ENCODE measurements around the gene ZNF217. TPM values are rescaled to one million over a fixed set of nuclear protein-coding genes. Genes with fewer than 3 reads are reported as not detected.
A peak's percentile ranks its signal among the peaks of the same experiment; 100 is the strongest.
"Not testable (repeated sequence)": the region's sequence is repeated elsewhere in the genome, so short reads cannot be mapped to it uniquely, and the experiment has no call there.

ZNF217 gene
- total RNA-seq, 1 experiment from 2014 or later: 25.0 TPM

DNA sequence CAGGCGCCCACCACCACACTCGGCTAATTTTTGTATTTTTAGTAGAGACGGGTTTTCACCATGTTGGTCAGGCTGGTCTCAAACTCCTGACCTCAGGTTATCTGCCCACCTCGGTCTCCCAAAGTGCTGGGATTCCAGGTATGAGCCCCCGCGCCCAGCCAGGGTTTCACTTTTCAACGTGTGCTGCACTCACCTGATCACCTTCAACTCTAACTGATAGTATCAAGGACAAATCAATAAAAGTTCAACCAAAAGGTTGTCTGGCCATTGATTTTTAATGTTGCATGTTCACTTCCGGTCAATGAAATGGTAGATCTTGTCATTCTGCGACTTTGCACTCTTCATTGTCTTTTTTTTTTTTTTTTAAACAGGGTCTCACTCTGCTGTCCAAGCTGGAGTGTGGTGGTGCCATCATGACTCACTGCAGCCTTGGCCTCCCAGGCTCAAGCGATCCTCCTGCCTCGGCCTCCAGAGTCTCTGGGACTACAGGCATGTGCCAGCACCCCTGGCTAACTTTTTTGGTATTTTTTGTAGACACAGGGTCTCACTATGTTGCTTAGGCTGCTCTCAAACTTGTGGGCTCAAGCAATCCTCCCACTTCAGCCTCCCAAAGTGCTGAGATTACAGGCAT is 37.3 kb downstream of the ZNF217 start:
- in situ Hi-C loops (cut with HindIII; ENCODE audit: low pct_unique_long_range_greater_than_20kb, low sequenced_read_pairs): no loop called here
- DNase-seq (ENCODE audit: low read depth): no peak

DNA sequence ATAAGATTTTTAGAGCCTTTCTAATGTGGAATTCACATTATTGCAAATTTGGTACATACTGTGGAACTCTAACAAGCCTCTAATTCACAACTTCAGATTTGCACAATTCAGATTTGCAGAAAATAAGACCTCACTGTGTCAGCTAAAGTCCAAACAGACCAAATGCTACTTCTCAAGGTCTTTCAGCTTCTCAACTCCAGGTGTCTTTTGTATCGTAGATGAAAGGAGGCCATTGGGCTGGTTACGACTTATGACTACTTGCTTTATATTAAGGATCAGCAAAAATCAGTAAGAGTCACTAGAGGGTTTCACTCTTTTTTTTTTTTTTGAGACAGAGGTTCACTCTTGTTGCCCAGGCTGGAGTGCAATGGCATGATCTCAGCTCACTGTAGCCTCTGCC is 37.8 kb downstream of the ZNF217 start:
- in situ Hi-C loops (cut with HindIII; ENCODE audit: low pct_unique_long_range_greater_than_20kb, low sequenced_read_pairs): no loop called here
- DNase-seq (ENCODE audit: low read depth): no peak

DNA sequence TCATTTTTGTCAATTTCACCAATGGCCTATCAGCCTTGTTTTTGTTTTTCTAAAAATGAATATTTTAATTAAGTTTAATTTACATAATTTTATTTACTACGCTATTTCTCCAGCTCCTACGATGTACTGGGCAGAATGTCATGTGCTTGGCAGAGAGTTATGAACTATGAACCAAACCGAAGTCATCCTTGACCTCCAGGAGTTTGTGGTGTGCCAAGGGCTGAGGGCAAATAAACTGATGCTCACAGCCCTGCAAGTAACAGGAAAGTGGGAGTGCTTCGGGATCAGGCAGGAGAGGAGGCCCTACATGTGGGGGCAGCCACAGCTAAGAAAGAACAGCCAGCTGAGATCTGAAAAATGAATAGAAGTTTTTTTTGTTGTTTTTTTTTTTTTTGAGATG is 38.6 kb downstream of the ZNF217 start:
- no peak for DNase-seq (ENCODE audit: low read depth)
- in situ Hi-C loops (cut with HindIII; ENCODE audit: low pct_unique_long_range_greater_than_20kb, low sequenced_read_pairs): no loop called here

DNA sequence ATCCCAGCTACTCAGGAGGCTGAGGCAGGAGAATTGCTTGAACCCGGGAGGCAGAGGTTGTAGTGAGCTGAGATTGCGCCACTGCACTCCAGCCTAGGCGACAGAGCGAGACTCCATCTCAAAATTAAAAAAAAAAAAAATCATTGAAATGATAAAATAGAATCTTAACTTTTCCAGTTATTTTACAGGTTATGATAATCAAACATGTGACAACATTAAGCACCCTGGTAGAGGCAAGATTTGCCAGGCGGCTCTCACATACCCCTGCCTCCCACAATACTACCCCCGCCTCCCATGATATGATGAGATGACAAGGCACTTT is 41.1 kb downstream of the ZNF217 start:
- in situ Hi-C loops (cut with HindIII; ENCODE audit: low pct_unique_long_range_greater_than_20kb, low sequenced_read_pairs); DNase-seq (ENCODE audit: low read depth): not testable (repeated sequence)

DNA sequence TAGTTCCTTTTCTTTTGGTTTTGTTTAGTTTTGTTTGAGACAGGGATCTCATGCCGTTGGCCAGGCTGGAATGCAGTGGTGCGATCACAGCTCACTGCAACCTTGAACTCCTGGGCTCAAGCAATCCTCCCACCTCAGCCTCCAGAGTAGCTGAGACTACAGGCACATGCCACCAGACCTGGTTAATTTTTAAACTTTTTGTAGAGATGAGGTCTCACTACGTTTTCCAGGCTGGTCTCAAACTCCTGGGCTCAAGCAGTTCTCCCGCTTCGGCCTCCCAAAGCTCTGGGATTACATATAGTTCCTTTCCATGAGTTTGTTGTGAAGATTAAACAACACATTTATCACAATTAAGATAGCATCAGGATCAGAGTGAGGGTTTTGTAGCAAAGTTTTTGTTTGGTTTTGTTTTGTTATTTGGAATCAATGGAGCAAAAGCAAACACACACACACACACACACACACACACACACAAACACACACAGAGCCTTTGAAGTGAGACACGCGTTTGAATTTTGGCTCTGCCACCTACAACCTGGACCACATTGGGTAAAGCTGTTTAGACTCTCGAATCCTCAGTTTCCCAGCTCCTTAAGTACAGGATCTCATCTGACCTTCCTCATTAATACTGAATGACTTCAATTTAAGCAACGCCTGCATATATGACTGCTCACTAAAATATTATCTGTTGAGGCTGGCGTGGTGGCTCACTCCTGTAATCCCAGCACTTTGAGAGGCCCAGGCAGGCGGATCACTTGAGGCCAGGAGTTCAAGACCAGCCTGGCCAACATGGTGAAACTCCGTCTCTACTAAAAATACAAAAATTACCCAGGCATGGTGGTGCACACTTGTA is 41.7 kb downstream of the ZNF217 start:
- in situ Hi-C loops (cut with HindIII; ENCODE audit: low pct_unique_long_range_greater_than_20kb, low sequenced_read_pairs); DNase-seq (ENCODE audit: low read depth): not testable (repeated sequence)

DNA sequence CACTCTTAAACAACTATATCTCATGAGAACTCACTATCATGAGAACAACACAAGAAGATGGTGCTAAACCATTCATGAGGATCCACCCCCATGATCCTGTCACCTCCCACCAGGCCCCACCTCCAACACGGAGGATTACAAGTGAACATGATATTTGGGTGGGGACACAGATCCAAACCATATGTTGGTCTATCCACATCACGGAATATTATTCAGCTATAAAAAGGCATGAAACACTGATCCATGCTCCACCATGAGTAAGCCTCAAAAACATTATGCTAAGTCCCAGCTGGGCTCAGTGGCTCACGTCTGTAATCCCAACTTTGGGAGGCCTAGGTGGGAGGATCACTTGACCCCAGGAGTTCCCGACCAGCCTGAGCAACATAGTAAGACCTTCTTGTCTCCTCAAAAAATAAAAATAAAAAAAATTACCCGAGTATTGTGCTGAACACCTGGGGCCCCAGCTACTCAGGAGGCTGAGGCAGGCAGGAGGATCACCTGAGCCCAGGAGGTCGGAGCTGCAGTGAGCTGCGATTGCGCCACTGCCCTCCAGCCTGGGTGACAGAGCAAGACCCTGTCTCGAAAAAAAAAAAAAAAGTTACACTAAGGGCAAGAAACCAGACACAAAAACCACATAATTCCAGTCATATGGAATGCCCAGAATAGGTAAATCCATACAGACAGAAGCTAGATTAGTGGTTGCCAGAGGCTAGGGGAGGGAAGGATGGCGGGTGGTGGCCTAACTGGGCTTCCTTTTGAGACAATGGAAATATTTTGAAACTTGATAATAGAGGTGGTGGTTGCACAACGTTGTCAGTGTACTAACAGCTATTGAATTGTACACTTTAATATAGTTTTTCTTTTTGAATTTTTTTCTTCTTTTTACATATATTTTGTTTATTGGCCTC is 43.1 kb downstream of the ZNF217 start:
- DNase-seq (ENCODE audit: low read depth): no peak
- in situ Hi-C loops (cut with HindIII; ENCODE audit: low pct_unique_long_range_greater_than_20kb, low sequenced_read_pairs): no loop called here

DNA sequence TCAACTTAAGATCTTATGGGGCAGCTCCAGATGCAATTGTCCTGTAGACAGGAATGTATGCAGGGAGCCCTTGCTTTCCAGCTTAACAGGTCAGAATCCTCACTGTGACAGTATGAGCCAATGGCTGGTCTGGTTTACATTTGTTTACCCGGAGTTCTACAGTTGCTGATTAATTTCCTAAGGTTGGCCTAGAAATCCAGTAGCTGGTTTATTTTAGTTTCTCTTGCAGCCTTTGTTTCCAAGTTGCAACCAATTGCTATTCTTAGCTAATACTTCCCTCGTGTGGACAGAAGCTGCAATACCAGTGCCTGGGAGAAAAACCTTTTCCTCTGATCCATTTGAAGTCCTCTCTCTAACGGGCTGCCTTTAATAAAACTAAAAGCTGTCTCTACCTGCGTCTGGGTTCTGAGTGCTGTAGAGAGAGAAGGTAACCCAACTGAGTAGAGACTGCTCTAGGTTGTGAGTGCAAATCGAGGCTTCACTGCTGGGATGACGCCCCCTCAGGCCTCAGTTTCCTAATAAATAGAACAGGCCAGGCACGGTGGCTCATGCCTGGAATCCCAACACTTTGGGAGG is 45.9 kb downstream of the ZNF217 start:
- peak; percentile 74 for DNase-seq (ENCODE audit: low read depth)
- in situ Hi-C loops (cut with HindIII; ENCODE audit: low pct_unique_long_range_greater_than_20kb, low sequenced_read_pairs): no loop called here

DNA sequence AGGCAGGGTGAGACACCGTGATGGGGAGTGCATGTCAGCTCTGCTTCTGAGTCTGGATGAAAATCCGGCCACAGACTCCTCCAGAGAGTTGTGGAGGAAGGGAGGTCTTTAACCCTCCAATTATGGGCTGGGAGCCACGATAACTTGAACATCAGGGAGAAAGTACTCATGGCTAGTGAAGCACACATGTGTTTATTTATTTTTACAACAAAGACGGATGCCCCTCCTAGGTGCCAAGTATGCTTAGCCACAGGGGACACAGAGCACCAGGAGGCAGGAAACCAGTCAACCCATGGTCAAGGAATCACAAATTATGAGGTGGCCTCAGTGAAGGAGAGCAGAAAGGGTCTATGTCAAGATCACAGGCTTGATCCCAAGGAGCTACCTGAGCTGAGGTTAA is 54.1 kb downstream of the ZNF217 start:
- DNase-seq (ENCODE audit: low read depth): peak; percentile 66
- in situ Hi-C loops (cut with HindIII; ENCODE audit: low pct_unique_long_range_greater_than_20kb, low sequenced_read_pairs): no loop called here

DNA sequence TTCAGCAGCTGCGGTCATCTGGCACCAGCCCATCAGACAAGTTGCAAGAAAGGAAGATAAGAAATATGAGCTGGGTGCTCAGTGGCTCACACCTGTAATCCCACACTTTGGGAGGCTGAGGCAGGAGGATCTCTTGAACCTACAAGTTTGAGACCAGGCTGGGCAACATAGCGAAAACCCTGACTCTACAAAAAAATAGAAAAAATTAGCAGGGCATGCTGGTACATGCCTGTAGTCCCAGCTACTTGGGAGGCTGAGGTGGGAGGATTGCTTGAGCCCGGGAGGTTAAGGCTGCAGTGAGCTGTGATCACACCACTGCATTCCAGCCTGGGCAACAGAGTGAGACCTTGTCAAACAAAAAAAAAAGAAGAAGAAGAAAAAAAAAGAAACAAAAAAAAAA is 57.3 kb downstream of the ZNF217 start:
- in situ Hi-C loops (cut with HindIII; ENCODE audit: low pct_unique_long_range_greater_than_20kb, low sequenced_read_pairs); DNase-seq (ENCODE audit: low read depth): not testable (repeated sequence)

DNA sequence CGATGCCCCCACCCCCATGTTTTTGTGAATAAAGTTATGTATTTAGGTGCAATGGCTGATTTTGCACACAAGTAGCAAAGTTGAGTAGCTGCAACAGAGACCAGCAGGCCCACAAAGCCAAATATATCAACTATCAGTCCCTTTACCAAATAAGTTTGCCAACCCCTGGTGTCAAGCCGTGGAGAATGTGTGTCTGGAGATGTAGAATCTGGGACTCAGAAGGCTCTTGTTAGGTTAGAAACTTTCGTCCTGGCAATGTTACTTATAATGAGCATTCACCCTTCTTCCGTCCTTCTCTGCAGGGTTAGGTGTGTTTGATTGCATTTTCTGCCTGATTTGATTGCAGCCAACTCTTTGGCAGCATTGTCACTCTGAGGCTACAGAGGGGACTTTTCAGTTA is 57.8 kb downstream of the ZNF217 start:
- no peak for DNase-seq (ENCODE audit: low read depth)
- in situ Hi-C loops (cut with HindIII; ENCODE audit: low pct_unique_long_range_greater_than_20kb, low sequenced_read_pairs): no loop called here

DNA sequence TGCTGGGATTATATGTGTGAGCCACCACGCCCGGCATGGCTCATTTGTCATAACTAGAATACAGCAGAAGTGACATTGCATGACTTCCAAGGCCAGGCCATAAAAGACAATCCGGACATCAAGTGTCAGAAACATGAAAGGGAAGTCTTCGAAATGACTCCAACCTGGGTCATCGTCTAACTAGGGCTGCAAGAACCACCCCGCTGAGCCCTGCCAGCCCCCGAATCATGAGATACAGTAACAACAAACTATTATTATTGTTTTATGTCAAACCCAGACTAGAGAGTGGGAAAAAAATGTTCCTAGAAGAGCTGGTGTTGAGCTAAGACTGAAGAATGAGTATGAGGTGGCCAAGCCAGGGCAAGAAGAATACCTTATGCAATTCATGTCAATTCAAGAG is 59.6 kb downstream of the ZNF217 start:
- no peak for DNase-seq (ENCODE audit: low read depth)
- in situ Hi-C loops (cut with HindIII; ENCODE audit: low pct_unique_long_range_greater_than_20kb, low sequenced_read_pairs): no loop called here

DNA sequence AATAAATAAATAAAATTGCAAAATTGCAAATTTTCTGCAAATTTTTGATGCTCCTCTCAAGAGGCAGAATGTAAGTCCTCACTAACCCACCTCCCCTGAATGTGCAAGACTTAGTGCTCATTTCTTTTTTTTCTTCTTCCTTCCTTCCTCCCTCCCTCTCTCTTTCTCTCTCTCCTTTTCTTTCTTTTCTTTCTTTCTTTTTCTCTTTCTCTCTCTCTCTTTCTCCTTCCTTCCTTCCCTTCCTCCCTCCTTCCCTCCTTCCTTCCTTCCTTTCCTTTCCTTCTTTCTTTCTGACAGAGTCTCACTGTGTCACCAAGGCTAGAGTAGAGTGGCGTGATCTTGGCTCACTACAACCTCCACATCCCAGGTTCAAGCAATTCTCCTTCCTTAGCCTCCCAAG is 60.1 kb downstream of the ZNF217 start:
- in situ Hi-C loops (cut with HindIII; ENCODE audit: low pct_unique_long_range_greater_than_20kb, low sequenced_read_pairs): no loop called here
- DNase-seq (ENCODE audit: low read depth): no peak

DNA sequence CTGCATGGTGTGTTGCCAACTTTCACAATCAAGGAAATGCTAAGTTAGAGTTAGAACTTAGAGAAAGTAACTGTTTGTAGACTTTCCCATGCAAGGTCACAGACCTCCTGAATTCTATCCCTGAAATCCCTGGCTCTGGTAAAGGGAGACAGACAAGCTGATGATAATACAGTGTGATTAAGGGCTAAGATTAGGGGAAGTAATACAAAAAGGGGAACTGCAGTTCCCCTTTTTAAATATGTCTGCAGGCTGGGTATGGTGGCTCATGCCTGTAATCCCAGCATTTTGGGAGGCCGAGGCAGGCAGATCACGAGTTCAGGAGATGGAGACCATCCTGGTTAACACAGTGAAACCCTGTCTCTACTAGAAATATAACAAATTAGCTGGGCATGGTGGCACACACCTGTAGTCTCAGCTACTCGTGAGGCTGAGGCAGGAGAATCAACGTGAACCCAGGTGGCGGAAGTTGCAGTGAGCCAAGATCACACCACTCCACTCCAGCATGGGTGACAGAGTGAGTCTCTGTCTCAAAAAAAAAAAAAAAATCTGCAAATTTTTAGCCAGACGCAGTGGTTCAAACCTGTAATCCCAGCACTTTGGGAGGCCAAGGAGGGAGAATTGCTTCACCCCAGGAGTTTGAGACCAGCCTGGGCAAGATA is 60.9 kb downstream of the ZNF217 start:
- DNase-seq (ENCODE audit: low read depth); in situ Hi-C loops (cut with HindIII; ENCODE audit: low pct_unique_long_range_greater_than_20kb, low sequenced_read_pairs): not testable (repeated sequence)

DNA sequence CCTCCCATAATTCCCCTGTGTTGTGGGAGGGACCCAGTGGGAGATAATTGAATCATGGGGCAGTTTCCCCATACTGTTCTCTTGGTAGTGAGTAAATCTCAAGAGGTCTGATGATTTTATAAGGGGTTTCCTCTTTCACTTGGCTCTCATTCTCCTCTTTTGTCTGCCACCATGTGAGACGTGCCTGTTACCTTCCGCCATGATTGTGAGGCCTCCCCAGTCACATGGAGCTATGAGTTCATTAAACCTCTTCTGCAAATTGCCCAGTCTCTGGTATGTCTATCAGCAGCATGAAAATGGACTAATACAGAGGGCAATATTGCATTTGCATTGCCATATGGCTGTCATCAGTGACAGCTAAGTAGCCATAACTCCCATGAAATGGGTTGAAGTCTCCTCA is 63.2 kb downstream of the ZNF217 start:
- in situ Hi-C loops (cut with HindIII; ENCODE audit: low pct_unique_long_range_greater_than_20kb, low sequenced_read_pairs): no loop called here

DNA sequence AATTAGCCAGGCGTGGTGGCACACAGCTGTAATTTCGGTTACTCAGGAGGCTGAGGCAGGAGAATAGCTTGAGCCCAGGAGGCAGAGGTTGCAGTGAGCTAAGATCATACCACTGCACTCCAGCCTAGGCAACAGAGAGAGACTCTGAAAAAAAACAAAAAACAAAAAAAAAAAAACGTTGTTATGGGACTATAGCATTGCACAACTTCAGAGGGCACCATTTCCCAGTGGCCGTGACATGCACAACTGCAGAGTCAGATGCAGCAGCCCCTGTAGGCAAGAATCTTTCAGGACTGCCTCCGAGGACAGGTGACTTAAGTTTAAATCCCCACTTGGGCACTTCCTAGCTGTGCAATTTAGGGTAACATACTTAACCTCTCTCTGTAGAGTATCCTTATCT is 64.0 kb downstream of the ZNF217 start:
- in situ Hi-C loops (cut with HindIII; ENCODE audit: low pct_unique_long_range_greater_than_20kb, low sequenced_read_pairs): no loop called here
- DNase-seq (ENCODE audit: low read depth): no peak

More for the DNA sequence above, 63.2 kb downstream of the ZNF217 start:
- DNase-seq (ENCODE audit: low read depth): no peak

DNA sequence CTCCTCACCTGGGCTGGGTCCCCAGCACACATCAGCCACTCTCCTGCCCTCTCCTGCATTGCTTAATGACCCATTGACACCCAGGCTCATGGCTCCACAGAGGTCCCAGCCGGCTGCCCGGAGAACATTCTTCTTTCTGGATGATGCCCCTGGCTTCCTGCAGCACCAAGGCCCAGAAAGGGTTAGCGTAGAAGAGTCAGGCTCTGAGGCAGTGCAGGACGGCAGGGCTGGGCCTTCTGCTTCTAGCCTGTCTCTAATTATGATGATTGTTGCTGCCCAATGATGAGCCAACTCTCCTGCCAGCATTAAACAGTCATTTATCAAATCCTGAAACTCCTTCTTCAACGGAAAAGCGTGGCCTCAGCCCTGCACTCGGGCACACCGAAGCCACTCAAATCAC is 66.4 kb downstream of the ZNF217 start:
- DNase-seq (ENCODE audit: low read depth): no peak
- in situ Hi-C loops (cut with HindIII; ENCODE audit: low pct_unique_long_range_greater_than_20kb, low sequenced_read_pairs): no loop called here

DNA sequence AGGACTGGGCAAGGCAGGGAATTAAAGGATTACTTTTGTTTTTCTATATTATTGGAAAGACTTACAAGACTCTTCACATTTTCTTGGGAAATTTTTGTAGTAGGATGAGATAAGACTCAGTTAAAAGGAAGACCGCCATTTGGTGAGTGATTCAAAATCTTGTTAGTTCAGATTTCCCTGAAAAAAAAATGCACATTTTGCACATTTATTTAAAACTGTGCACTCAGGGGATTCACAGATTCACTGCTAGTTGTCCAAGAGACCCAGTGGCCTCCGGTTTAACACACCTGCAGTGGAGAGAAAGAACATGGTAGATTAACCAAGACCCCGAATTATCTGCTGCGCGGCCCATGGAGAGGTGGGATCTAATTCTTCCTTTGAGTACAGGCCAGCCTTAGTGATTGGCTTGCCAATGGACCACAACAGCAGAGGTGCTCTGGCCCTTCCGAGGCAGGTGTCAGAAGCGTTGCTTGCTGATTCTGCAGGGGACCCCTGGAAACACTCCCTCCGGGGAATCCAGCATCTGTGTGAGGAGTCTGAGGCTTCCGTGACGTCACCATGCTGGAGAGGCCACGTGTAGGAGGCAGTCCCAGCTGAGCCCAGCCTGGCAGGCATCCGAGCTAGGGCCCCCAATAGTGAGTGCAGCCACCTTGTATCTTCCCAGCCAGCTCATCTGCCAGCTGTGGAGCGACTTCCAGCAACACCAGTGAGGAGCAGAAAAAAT is 68.9 kb downstream of the ZNF217 start:
- DNase-seq (ENCODE audit: low read depth): no peak
- in situ Hi-C loops (cut with HindIII; ENCODE audit: low pct_unique_long_range_greater_than_20kb, low sequenced_read_pairs): no loop called here

DNA sequence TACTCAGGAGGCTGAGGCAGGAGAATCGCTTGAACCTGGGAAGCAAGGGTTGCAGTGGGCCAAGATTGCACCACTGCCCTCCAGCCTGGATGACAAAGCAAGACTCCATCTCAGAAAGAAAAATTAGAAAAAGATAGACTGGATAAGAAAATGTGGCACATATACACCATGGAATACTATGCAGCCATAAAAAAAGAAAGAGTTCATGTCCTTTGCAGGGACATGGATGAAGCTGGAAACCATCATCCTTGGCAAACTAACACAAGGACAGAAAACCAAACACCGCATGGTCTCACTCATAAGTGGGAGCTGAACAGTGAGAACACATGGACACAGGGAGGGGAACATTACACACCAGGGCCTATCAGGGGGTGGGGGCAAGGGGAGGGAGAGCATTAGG is 70.0 kb downstream of the ZNF217 start:
- in situ Hi-C loops (cut with HindIII; ENCODE audit: low pct_unique_long_range_greater_than_20kb, low sequenced_read_pairs); DNase-seq (ENCODE audit: low read depth): not testable (repeated sequence)

All from Caki2 (cell line).